Prostate gland (tissue), 2 donors: ENCODE data around the gene RNF115.

Source experiments
- CTCF ChIP-seq, 4 experiments: fragments of 200-600 bp in 2 of 4; fragments of 450-650 bp in 2 of 4; sonication (generic) in 2 of 4; IDR thresholded peaks; 1 replicate in 3 of 4; 2 replicates in 1 of 4; pipeline ENCODE4 v1.5.1; 2016 to 2019; ENCODE audit warnings: antibody characterized with exemption in 4 of 4, mild to moderate bottlenecking in 2 of 4, moderate library complexity in 2 of 4
- POLR2A ChIP-seq: fragments of 450-650 bp; IDR thresholded peaks from one replicate; pipeline ENCODE4 v1.6.1; 2016; ENCODE audit warnings: antibody characterized with exemption, mild to moderate bottlenecking
- POLR2AphosphoS5 ChIP-seq: sonication (generic); formaldehyde crosslinking; IDR thresholded peaks from one replicate; pipeline ENCODE4 v1.6.1; 2017; ENCODE audit warnings: antibody characterized with exemption

- TF ChIP-seq CTCF (IDR thresholded peaks at IDR 0.05) (no peak), POLR2A (no peak), POLR2AphosphoS5 (no peak)
Observed at GRCh38 chr1:145717833-145718232, 106.1 kb downstream of the RNF115 start.
